Keratinocyte (primary cell): ENCODE results near the gene PSMD12.

Experiments
- EZH2 ChIP-seq: IDR thresholded peaks from one replicate; pipeline ENCODE4 v1.6.1; 2012; ENCODE audit warnings: inconsistent platforms, mild to moderate bottlenecking, low read length, moderate library complexity
- TF ChIP-seq, protein P1 (sequence below), 3 experiments: IDR thresholded peaks in 1 of 3; conservative IDR thresholded peaks in 1 of 3; optimal IDR thresholded peaks in 1 of 3; 2 replicates in 2 of 3; 3 replicates in 1 of 3; pipeline versions ENCODE3 to v1.5.1; 2011; ENCODE audit warnings: low read length in 3 of 3, mild to moderate bottlenecking in 3 of 3, moderate library complexity in 2 of 3, control low read depth in 1 of 3, inconsistent platforms in 1 of 3; ENCODE audit not compliant: insufficient read depth in 2 of 3; ENCODE audit errors: extremely low read depth in 1 of 3

DNA sequence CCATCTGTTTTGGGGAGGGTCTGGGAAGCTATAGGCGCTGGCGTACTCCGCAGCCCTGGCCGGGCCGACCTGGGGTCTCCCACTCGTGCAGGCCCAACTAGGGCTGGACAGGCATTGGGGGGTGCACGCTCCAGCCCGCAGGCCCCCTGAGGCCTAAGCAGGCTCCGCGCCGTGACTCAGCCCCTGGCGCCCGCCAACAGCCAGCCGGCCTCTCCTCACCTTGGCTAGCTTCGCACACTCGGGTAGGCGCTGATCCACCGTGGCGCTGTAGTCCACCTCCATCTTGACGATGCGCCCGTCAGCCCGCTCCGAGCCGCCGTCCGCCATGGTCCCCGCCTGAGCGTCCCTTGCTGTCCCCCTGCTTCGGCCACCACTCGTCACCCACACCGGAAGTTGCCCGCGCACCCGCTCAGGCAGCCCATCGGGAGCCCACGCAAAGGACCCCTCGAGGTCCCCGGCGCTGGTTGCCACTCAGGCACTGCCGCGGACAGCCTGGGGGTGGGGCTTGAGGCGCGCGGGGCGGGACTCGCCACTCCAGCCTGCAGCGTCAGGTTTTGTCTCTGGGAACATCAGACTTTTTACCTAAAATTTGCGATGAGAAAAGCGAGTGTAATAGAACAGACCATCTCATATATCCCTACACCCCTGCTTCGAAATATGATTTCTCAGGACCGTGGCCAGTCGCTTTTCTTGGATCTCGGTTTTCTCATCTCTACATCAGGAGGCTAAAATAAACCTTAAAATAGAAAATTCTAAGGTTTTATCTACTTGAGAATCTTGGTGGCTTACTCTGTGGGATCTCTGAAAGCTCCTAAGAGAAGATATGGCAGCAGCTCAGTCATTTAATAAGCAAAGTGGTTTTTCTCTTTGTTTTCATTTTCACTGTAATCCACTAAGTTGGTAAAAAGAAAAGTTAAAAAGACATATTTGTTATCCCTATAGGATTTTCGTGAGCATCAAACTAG, at the start of gene PSMD12:
- TF ChIP-seq, protein P1, sequence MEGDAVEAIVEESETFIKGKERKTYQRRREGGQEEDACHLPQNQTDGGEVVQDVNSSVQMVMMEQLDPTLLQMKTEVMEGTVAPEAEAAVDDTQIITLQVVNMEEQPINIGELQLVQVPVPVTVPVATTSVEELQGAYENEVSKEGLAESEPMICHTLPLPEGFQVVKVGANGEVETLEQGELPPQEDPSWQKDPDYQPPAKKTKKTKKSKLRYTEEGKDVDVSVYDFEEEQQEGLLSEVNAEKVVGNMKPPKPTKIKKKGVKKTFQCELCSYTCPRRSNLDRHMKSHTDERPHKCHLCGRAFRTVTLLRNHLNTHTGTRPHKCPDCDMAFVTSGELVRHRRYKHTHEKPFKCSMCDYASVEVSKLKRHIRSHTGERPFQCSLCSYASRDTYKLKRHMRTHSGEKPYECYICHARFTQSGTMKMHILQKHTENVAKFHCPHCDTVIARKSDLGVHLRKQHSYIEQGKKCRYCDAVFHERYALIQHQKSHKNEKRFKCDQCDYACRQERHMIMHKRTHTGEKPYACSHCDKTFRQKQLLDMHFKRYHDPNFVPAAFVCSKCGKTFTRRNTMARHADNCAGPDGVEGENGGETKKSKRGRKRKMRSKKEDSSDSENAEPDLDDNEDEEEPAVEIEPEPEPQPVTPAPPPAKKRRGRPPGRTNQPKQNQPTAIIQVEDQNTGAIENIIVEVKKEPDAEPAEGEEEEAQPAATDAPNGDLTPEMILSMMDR (optimal IDR thresholded peaks at IDR 0.05 in 1 of 3, IDR thresholded peaks at IDR 0.05 in 1 of 3, conservative IDR thresholded peaks at IDR 0.05 in 1 of 3; ENCODE audit: extremely low read depth in 1 of 3, insufficient read depth in 2 of 3, low read length in 3 of 3): peak in 1 of 3 experiments; percentile 17
- no peak for TF ChIP-seq EZH2
